Small intestine (tissue), 7 donors: Measurements from ENCODE around the gene GTF2F2. TPM values are rescaled to one million over a fixed set of nuclear protein-coding genes. Genes with fewer than 3 reads are reported as not detected.

ENCODE experiments used
- DNase-seq, 2 donors: peaks; one replicate each; pipeline versions ENCODE4 v3.0.0 to v3.0.0-alpha.2; 2013
- FAIRE-seq: peaks from 2 replicates; lab custom pipeline; 2012; peaks lifted over from hg19 to GRCh38; lab: Jason Lieb, UNC
- H3K27ac ChIP-seq, 3 donors: one replicate each; pipeline ENCODE4 v1.5.1; 2013; ENCODE audit warnings: low read length in 2 of 3, mild to moderate bottlenecking in 2 of 3, control low read depth in 1 of 3, inconsistent platforms in 1 of 3, low read depth in 1 of 3, moderate library complexity in 1 of 3
- H3K27me3 ChIP-seq, 3 donors: one replicate each; pipeline ENCODE4 v1.6.1; 2013; ENCODE audit warnings: low read length in 3 of 3, inconsistent platforms in 1 of 3; ENCODE audit not compliant: control insufficient read depth in 3 of 3, insufficient read depth in 3 of 3
- H3K36me3 ChIP-seq, 3 donors: one replicate each; pipeline ENCODE4 v1.6.1; 2013; ENCODE audit warnings: low read length in 3 of 3, inconsistent platforms in 1 of 3, low read depth in 1 of 3, mild to moderate bottlenecking in 1 of 3, moderate library complexity in 1 of 3; ENCODE audit not compliant: control insufficient read depth in 3 of 3, insufficient read depth in 2 of 3
- H3K4me1 ChIP-seq, 3 donors: one replicate each; pipeline ENCODE4 v1.6.1; 2013; ENCODE audit warnings: low read length in 2 of 3, inconsistent platforms in 1 of 3, low read depth in 1 of 3, mild to moderate bottlenecking in 1 of 3, moderate library complexity in 1 of 3; ENCODE audit not compliant: control insufficient read depth in 3 of 3, insufficient read depth in 2 of 3
- H3K4me3 ChIP-seq, 3 donors: one replicate each; pipeline ENCODE4 v1.5.1; 2013; ENCODE audit warnings: low read length in 3 of 3, control low read depth in 1 of 3, inconsistent platforms in 1 of 3, low read depth in 1 of 3, mild to moderate bottlenecking in 1 of 3, moderate library complexity in 1 of 3
- H3K9me3 ChIP-seq, 2 donors: one replicate each; pipeline ENCODE4 v1.6.1; 2013; ENCODE audit warnings: low read depth in 1 of 2, low read length in 1 of 2; ENCODE audit not compliant: control insufficient read depth in 2 of 2, insufficient read depth in 1 of 2
- WGBS, 3 donors: extraction: QIAGEN DNeasy Blood & Tissue Kit; methylation state at CpG; one replicate each; pipeline ENCODE4 v1.1.7; 2013; 5-methylcytosine and 5-hydroxymethylcytosine counted together
- polyA plus RNA-seq, 4 donors: library from polyadenylated mRNA; stranded (reverse) in 3 of 4; unstranded in 1 of 4; fragments of 200-250 nt in 3 of 4; fragments of 120-200 nt in 1 of 4; gene quantifications; one replicate each; pipeline versions ENCODE4 v1.2.1 to v1.2.3, GENCODE V29; 2013
- donor health status: healthy with polysubstance abuse.
- donor health status: control.
- donor health status: control.
- donor health status: Bipolar disorder and iron deficiency.
- donor health status: healthy.

Gene GTF2F2
- polyA plus RNA-seq, 4 donors, result 11.6 to 18.9 (median 15.8) TPM

GRCh38 chr13:45299194-45299593, 178.9 kb downstream of the GTF2F2 start:
- Histone ChIP-seq H3K9me3 (no peaks in the 10 kb centered on the region), H3K27ac (no peak overlapping the region), H3K27me3 (peaks cover 0 to 20% (median 0%) of the 10 kb centered on the region in 3 donors), H3K36me3 (no peaks in the 10 kb centered on the region), H3K4me3 (no peak overlapping the region), H3K4me1 (no peaks in the 10 kb centered on the region)
- FAIRE-seq (no peak), DNase-seq (no peak)
- WGBS, 3 donors, result 59 to 72% (median 66%) methylated on average over 3 of the region's 3 CpGs

GRCh38 chr13:45300190-45300985, 180.1 kb downstream of the GTF2F2 start:
- FAIRE-seq (no peak), DNase-seq (no peak)
- whole genome bisulfite sequencing, 3 donors, result 52 to 62% (median 52%) methylated on average over 9 of the region's 9 CpGs
- Histone ChIP-seq H3K4me3 (no peak overlapping the region), H3K9me3 (no peaks in the 10 kb centered on the region), H3K27ac (no peak overlapping the region), H3K27me3 (peaks cover 0 to 20% (median 0%) of the 10 kb centered on the region in 3 donors), H3K4me1 (no peaks in the 10 kb centered on the region), H3K36me3 (no peaks in the 10 kb centered on the region)

- H3K27me3 ChIP-seq, result peaks cover 0 to 20% (median 0%) of the 10 kb centered on the region in 3 donors
- H3K9me3 ChIP-seq, result no peaks in the 10 kb centered on the region
- H3K36me3 ChIP-seq, result no peaks in the 10 kb centered on the region
- 44 to 72% (median 50%) methylated on average over 11 of the region's 11 CpGs for WGBS, 3 donors
- no peak overlapping the region for H3K27ac ChIP-seq
- FAIRE-seq, result no peak
- no peak for DNase-seq
- no peaks in the 10 kb centered on the region for H3K4me1 ChIP-seq
- no peak overlapping the region for H3K4me3 ChIP-seq
Observed at GRCh38 chr13:45301263-45301662, 181.0 kb downstream of the GTF2F2 start.

GRCh38 chr13:45302507-45302906, 182.2 kb downstream of the GTF2F2 start:
- Histone ChIP-seq H3K27me3 (peaks cover 0 to 20% (median 0%) of the 10 kb centered on the region in 3 donors), H3K27ac (no peak overlapping the region), H3K36me3 (no peaks in the 10 kb centered on the region), H3K4me1 (no peaks in the 10 kb centered on the region), H3K9me3 (no peaks in the 10 kb centered on the region), H3K4me3 (no peak overlapping the region)
- WGBS, 3 donors, result 37 to 46% (median 41%) methylated on average over 3 of the region's 3 CpGs
- DNase-seq (no peak), FAIRE-seq (no peak)

- no peak for FAIRE-seq
- H3K27me3 ChIP-seq, result peaks cover 0 to 20% (median 0%) of the 10 kb centered on the region in 3 donors
- DNase-seq, result no peak
- no peak overlapping the region for H3K4me3 ChIP-seq
- 72 to 79% (median 76%) methylated on average over 2 of the region's 2 CpGs for WGBS, 3 donors
- H3K27ac ChIP-seq, result no peak overlapping the region
- no peaks in the 10 kb centered on the region for H3K9me3 ChIP-seq
- no peaks in the 10 kb centered on the region for H3K4me1 ChIP-seq
- H3K36me3 ChIP-seq, result no peaks in the 10 kb centered on the region
Observed at GRCh38 chr13:45303026-45303425, 182.7 kb downstream of the GTF2F2 start.

- H3K27me3 ChIP-seq, result peaks cover 0 to 20% (median 0%) of the 10 kb centered on the region in 3 donors
- H3K4me1 ChIP-seq, result no peaks in the 10 kb centered on the region
- DNase-seq (no peak), FAIRE-seq (no peak)
- no peaks in the 10 kb centered on the region for H3K36me3 ChIP-seq
- H3K27ac ChIP-seq, result no peak overlapping the region
- no peak overlapping the region for H3K4me3 ChIP-seq
- 85 to 91% (median 89%) methylated on average over 5 of the region's 5 CpGs for WGBS, 3 donors
- H3K9me3 ChIP-seq, result no peaks in the 10 kb centered on the region
Observed at GRCh38 chr13:45303866-45304265, 183.6 kb downstream of the GTF2F2 start.

DNA sequence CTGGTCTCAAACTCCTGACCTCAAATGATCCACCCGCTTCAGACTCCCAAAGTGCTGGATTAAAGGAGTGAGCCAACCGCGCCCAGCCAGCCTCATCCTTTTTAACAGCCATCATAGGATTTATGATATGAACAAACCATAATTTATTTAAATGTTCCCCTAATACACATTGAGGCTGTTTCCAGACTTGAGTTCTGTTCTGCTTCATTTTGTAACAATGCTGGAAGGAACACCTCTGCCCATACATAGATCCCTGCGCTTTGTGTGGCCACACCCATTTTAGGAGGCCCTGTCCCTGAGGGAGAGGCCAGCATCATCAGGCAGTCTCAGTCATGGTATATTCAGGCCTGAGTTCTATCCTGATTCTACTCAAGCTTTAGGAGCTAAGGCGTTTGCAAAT, 184.8 kb downstream of the GTF2F2 start:
- peaks cover 0 to 17% (median 0%) of the 10 kb centered on the region in 3 donors for H3K27me3 ChIP-seq
- no peaks in the 10 kb centered on the region for H3K4me1 ChIP-seq
- no peaks in the 10 kb centered on the region for H3K9me3 ChIP-seq
- no peaks in the 10 kb centered on the region for H3K36me3 ChIP-seq
- no peak overlapping the region for H3K27ac ChIP-seq
- no peak overlapping the region for H3K4me3 ChIP-seq
- FAIRE-seq (no peak), DNase-seq (no peak)
- WGBS, 3 donors, result 78 to 86% (median 85%) methylated on average over 5 of the region's 5 CpGs

DNA sequence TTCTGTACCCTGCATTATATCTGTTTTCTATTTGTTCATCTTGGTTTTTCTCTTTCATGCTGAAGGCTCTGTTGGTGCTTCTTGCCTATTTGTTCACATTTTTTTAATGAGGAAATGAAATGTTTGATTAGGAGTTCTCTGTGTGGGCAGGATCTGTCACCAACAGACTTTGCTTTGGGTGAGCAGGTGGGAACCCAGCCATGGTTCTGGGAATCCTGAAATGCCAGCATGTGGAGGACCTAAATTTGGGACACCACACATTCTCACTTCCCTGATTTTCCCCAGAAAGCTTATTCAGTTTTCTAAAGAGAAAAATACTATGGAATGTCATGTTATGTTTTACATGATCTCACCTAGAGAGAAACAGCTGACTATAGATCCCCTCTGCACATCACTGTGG, 186.7 kb downstream of the GTF2F2 start:
- no peak for FAIRE-seq
- H3K36me3 ChIP-seq, result no peaks in the 10 kb centered on the region
- peaks cover 0 to 4% (median 0%) of the 10 kb centered on the region in 3 donors for H3K4me1 ChIP-seq
- DNase-seq, result no peak
- H3K27me3 ChIP-seq, result peaks cover 0 to 5% (median 0%) of the 10 kb centered on the region in 3 donors
- no peaks in the 10 kb centered on the region for H3K9me3 ChIP-seq
- no peak overlapping the region for H3K27ac ChIP-seq
- no peak overlapping the region for H3K4me3 ChIP-seq
